ENCODE results near the gene SLC25A21.

GRCh38 chr14:37194698-37195097 lies 22.3 kb upstream of the SLC25A21 start:
- no peak for TF ChIP-seq CTCF (IDR thresholded peaks at IDR 0.05 in 8 of 11, conservative IDR thresholded peaks at IDR 0.05 in 3 of 11)
- no peak for TF ChIP-seq POLR2A (IDR thresholded peaks at IDR 0.05)
- no peak for TF ChIP-seq POLR2AphosphoS5 (IDR thresholded peaks at IDR 0.05)
